Activated B cell treated with CpG ODN at 0.5 μM for 24 hours (primary cell): ENCODE results near the gene YEATS2. TPM values are rescaled to one million over a fixed set of nuclear protein-coding genes. Genes with fewer than 3 reads are reported as not detected.

Experiments
- ATAC-seq: fragments of 200-7000 bp; cut with Tn5 transposase; one replicate; pipeline ENCODE4 v1.10.0; 2021; ENCODE audit warnings: low read depth, mild to moderate bottlenecking, moderate library complexity
- CTCF ChIA-PET: fragments of 350-600 bp; sonication (Branson Sonifier 250); formaldehyde crosslinking; loops from one replicate; lab custom pipeline; 2021; ENCODE audit warnings: antibody characterized with exemption; lab: Charles Lee
- POLR2A ChIA-PET: fragments of 350-600 bp; sonication (Branson Sonifier 250); formaldehyde crosslinking; loops from one replicate; lab custom pipeline; 2021; ENCODE audit warnings: antibody characterized with exemption; lab: Charles Lee
- DNase-seq: peaks from one replicate; pipeline ENCODE4 v3.0.0; 2022
- H3K27ac Mint-ChIP-seq: one replicate; pipeline ENCODE4 v1.8.0; 2020; ENCODE audit warnings: mixed read lengths
- H3K27me3 Mint-ChIP-seq: one replicate; pipeline ENCODE4 v1.8.0; 2021; ENCODE audit warnings: mixed read lengths
- H3K36me3 Mint-ChIP-seq: one replicate; pipeline ENCODE4 v1.8.0; 2021; ENCODE audit warnings: low read depth, mixed read lengths
- H3K4me1 Mint-ChIP-seq: one replicate; pipeline ENCODE4 v1.8.0; 2021; ENCODE audit warnings: mixed read lengths
- H3K4me3 Mint-ChIP-seq: one replicate; pipeline ENCODE4 v1.8.0; 2020; ENCODE audit warnings: mild to moderate bottlenecking, mixed read lengths
- H3K9me3 Mint-ChIP-seq: one replicate; pipeline ENCODE4 v1.8.0; 2020; ENCODE audit warnings: mixed read lengths
- CTCF ChIP-seq: fragments of 200-600 bp; IDR thresholded peaks from one replicate; pipeline ENCODE4 v1.8.0; 2022; ENCODE audit warnings: antibody characterized with exemption, mild to moderate bottlenecking
- intact Hi-C: fragments of 100-400 bp; cut with micrococcal nuclease; formaldehyde crosslinking; loops from one replicate; pipeline ENCODE4 v1.15.1; 2024
- total RNA-seq: library from RNA; stranded (reverse); gene quantifications from 2 replicates; pipeline ENCODE4 v1.2.3, GENCODE V29; 2022

YEATS2 gene
- total RNA-seq, 1 donor from 2014 or later = 26.2 TPM

GRCh38 chr3:183807209-183807728 is 109.7 kb downstream of the YEATS2 start:
- no peak for TF ChIP-seq CTCF
- no peaks in the 10 kb centered on the region for H3K9me3 Mint-ChIP-seq
- peaks cover 77% of the 10 kb centered on the region for H3K36me3 Mint-ChIP-seq
- H3K27ac Mint-ChIP-seq = no peak overlapping the region
- CTCF ChIA-PET = no interaction called here
- ATAC-seq = no peak
- POLR2A ChIA-PET = no interaction called here
- intact Hi-C loops = no loop called here
- H3K4me3 Mint-ChIP-seq = no peak overlapping the region
- no peaks in the 10 kb centered on the region for H3K4me1 Mint-ChIP-seq
- no peak for DNase-seq
- H3K27me3 Mint-ChIP-seq = no peaks in the 10 kb centered on the region

- peaks cover 79% of the 10 kb centered on the region for H3K36me3 Mint-ChIP-seq
- H3K4me1 Mint-ChIP-seq = no peaks in the 10 kb centered on the region
- H3K27ac Mint-ChIP-seq = no peak overlapping the region
- H3K4me3 Mint-ChIP-seq = no peak overlapping the region
- ChIA-PET POLR2A (no interaction called here), CTCF (no interaction called here)
- no peaks in the 10 kb centered on the region for H3K9me3 Mint-ChIP-seq
- DNase-seq (no peak), ATAC-seq (no peak)
- H3K27me3 Mint-ChIP-seq = no peaks in the 10 kb centered on the region
- intact Hi-C loops = no loop called here
- TF ChIP-seq CTCF = no peak
These were observed 110.3 kb downstream of the YEATS2 start for GRCh38 chr3:183807881-183808280.

GRCh38 chr3:183808355-183808754 is 110.8 kb downstream of the YEATS2 start:
- no peaks in the 10 kb centered on the region for H3K9me3 Mint-ChIP-seq
- H3K27ac Mint-ChIP-seq = no peak overlapping the region
- H3K36me3 Mint-ChIP-seq = peaks cover 77% of the 10 kb centered on the region
- H3K4me1 Mint-ChIP-seq = no peaks in the 10 kb centered on the region
- no peak overlapping the region for H3K4me3 Mint-ChIP-seq
- no peaks in the 10 kb centered on the region for H3K27me3 Mint-ChIP-seq
- intact Hi-C loops = no loop called here
- ChIA-PET CTCF (no interaction called here), POLR2A (no interaction called here)
- no peak for DNase-seq
- no peak for TF ChIP-seq CTCF
- no peak for ATAC-seq

DNA sequence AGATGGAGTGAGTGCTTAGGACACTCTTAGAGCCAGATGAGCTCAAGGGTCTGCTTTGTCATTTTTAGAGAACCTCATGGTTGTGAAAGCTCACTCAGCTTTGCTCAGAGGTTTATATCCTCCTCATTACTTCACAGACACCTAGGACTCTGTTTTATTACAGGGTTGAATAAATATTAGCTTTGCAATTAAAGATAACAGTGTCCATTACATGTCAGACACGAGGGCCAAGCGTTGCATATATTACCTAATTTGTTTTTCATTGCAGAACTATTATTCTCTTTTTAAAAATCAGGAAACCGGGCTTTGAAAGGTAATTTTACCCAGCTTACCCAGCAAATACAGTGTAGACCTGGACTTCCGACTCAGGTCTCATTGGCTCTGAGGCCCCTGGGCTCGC is 111.7 kb downstream of the YEATS2 start:
- H3K9me3 Mint-ChIP-seq = no peaks in the 10 kb centered on the region
- H3K27me3 Mint-ChIP-seq = no peaks in the 10 kb centered on the region
- DNase-seq = no peak
- H3K36me3 Mint-ChIP-seq = peaks cover 68% of the 10 kb centered on the region
- ChIA-PET CTCF (no interaction called here), POLR2A (no interaction called here)
- TF ChIP-seq CTCF = no peak
- no peak overlapping the region for H3K4me3 Mint-ChIP-seq
- intact Hi-C loops = no loop called here
- H3K4me1 Mint-ChIP-seq = no peaks in the 10 kb centered on the region
- H3K27ac Mint-ChIP-seq = no peak overlapping the region
- ATAC-seq = no peak

GRCh38 chr3:183810643-183811594 is 113.3 kb downstream of the YEATS2 start:
- H3K36me3 Mint-ChIP-seq = peaks cover 64% of the 10 kb centered on the region
- no peak for DNase-seq
- no peak for TF ChIP-seq CTCF
- POLR2A ChIA-PET = no interaction called here
- no peak overlapping the region for H3K27ac Mint-ChIP-seq
- H3K27me3 Mint-ChIP-seq = no peaks in the 10 kb centered on the region
- no peak for ATAC-seq
- intact Hi-C loops = no loop called here
- no peaks in the 10 kb centered on the region for H3K4me1 Mint-ChIP-seq
- CTCF ChIA-PET = no interaction called here
- no peak overlapping the region for H3K4me3 Mint-ChIP-seq
- no peaks in the 10 kb centered on the region for H3K9me3 Mint-ChIP-seq
